IMR-90 (cell line): ENCODE measurements around the gene ACTN1. TPM values are rescaled to one million over a fixed set of nuclear protein-coding genes. Genes with fewer than 3 reads are reported as not detected.

Experiments used
- ATAC-seq: fragments of 200-7000 bp; cut with Tn5 transposase; 2 replicates; pipeline ENCODE4 v1.9.1; 2020; ENCODE audit warnings: low read depth, mild to moderate bottlenecking, moderate library complexity
- BruUV-seq: library from RNA; stranded (reverse); fragments of 400-500 nt; replicated peaks from 2 replicates; lab custom pipeline; 2021; lab: Mats Ljungman, UMichigan
- CTCF ChIA-PET: fragments of 300-600 bp; formaldehyde crosslinking; extraction: SDS; loops from one replicate; lab custom pipeline; 2021; ENCODE audit warnings: antibody characterized with exemption; lab: Yijun Ruan, JAX
- POLR2A ChIA-PET: fragments of 300-600 bp; sonication (Branson Sonifier 250); formaldehyde crosslinking; loops from one replicate; lab custom pipeline; 2022; ENCODE audit warnings: antibody characterized with exemption; ENCODE audit not compliant: unreplicated experiment; lab: Charles Lee
- DNase-seq: peaks from one replicate; pipeline ENCODE4 v3.0.0; 2013
- H2AFZ ChIP-seq: replicated peaks from 2 replicates; pipeline ENCODE3; 2013; ENCODE audit warnings: low read length, mild to moderate bottlenecking; ENCODE audit not compliant: poor library complexity
- H2AK5ac ChIP-seq: 2 replicates; pipeline ENCODE4 v1.6.1; 2013; ENCODE audit warnings: low read depth, low read length, inconsistent platforms
- H2AK9ac ChIP-seq: replicated peaks from 2 replicates; pipeline ENCODE3; 2013; ENCODE audit warnings: mild to moderate bottlenecking, low read depth, low read length, moderate library complexity; ENCODE audit not compliant: poor library complexity
- H2BK120ac ChIP-seq: 2 replicates; pipeline ENCODE4 v1.6.1; 2013; ENCODE audit warnings: low read depth, low read length, inconsistent platforms
- H2BK15ac ChIP-seq: 3 replicates; pipeline ENCODE4 v1.6.1; 2013; ENCODE audit warnings: low read depth, low read length, inconsistent platforms
- H2BK20ac ChIP-seq: 2 replicates; pipeline ENCODE4 v1.6.1; 2013; ENCODE audit warnings: low read depth, mild to moderate bottlenecking, inconsistent platforms, low read length, moderate library complexity
- H2BK5ac ChIP-seq: 2 replicates; pipeline ENCODE4 v1.6.1; 2013; ENCODE audit warnings: mild to moderate bottlenecking, low read depth, low read length, inconsistent platforms; ENCODE audit not compliant: poor library complexity, severe bottlenecking
- H3K14ac ChIP-seq: replicated peaks from 2 replicates; pipeline ENCODE4 v1.6.1; 2013; ENCODE audit warnings: low read depth, low read length, inconsistent platforms
- H3K18ac ChIP-seq: 2 replicates; pipeline ENCODE4 v1.6.1; 2013; ENCODE audit warnings: low read depth, low read length, control low read depth
- H3K23ac ChIP-seq: 2 replicates; pipeline ENCODE4 v1.6.1; 2013; ENCODE audit warnings: low read depth, low read length, inconsistent platforms
- H3K27ac ChIP-seq: 2 replicates; pipeline ENCODE4 v1.5.1; 2013; ENCODE audit warnings: mild to moderate bottlenecking, control low read depth, low read length; ENCODE audit not compliant: insufficient read depth
- H3K27me3 ChIP-seq: 2 replicates; pipeline ENCODE4 v1.6.1; 2013; ENCODE audit warnings: low read length; ENCODE audit not compliant: control insufficient read depth, insufficient read depth
- H3K36me3 ChIP-seq: 2 replicates; pipeline ENCODE4 v1.6.1; 2013; ENCODE audit warnings: low read length, mixed read lengths; ENCODE audit not compliant: control insufficient read depth, insufficient read depth
- H3K4ac ChIP-seq: 2 replicates; pipeline ENCODE4 v1.6.1; 2013; ENCODE audit warnings: low read depth, low read length, inconsistent platforms
- H3K4me1 ChIP-seq: 2 replicates; pipeline ENCODE4 v1.6.1; 2013; ENCODE audit warnings: low read length, mixed read lengths; ENCODE audit not compliant: control insufficient read depth, insufficient read depth
- H3K4me2 ChIP-seq: 2 replicates; pipeline ENCODE4 v1.6.1; 2013; ENCODE audit warnings: low read depth, mild to moderate bottlenecking, control low read depth, low read length, moderate library complexity
- H3K4me3 ChIP-seq: 2 replicates; pipeline ENCODE4 v1.5.1; 2013; ENCODE audit warnings: low read depth, mild to moderate bottlenecking, control low read depth, low read length, moderate library complexity; ENCODE audit not compliant: insufficient read depth
- H3K56ac ChIP-seq: 2 replicates; pipeline ENCODE4 v1.6.1; 2013; ENCODE audit warnings: low read length, inconsistent platforms; ENCODE audit not compliant: insufficient read depth; ENCODE audit errors: extremely low read depth
- H3K79me1 ChIP-seq, 2 experiments: 2 replicates each; pipeline ENCODE4 v1.6.1; 2013; ENCODE audit warnings: low read length in 2 of 2, inconsistent platforms in 1 of 2, low read depth in 1 of 2
- H3K9ac ChIP-seq: 2 replicates; pipeline ENCODE4 v1.6.1; 2013; ENCODE audit warnings: low read depth, low read length, control low read depth
- H3K9me1 ChIP-seq: 2 replicates; pipeline ENCODE4 v1.6.1; 2013; ENCODE audit warnings: low read length, inconsistent platforms; ENCODE audit not compliant: insufficient read depth
- H3K9me3 ChIP-seq: 2 replicates; pipeline ENCODE4 v1.6.1; 2013; ENCODE audit warnings: low read length; ENCODE audit not compliant: control insufficient read depth, insufficient read depth
- H4K20me1 ChIP-seq: 2 replicates; pipeline ENCODE4 v1.6.1; 2013; ENCODE audit warnings: low read length, inconsistent platforms; ENCODE audit not compliant: insufficient read depth
- H4K5ac ChIP-seq: 2 replicates; pipeline ENCODE4 v1.6.1; 2013; ENCODE audit warnings: mild to moderate bottlenecking, low read depth, low read length, control low read depth
- H4K8ac ChIP-seq, 2 experiments: 2 replicates each; pipeline ENCODE4 v1.6.1; 2013; ENCODE audit warnings: low read depth in 2 of 2, low read length in 2 of 2, control low read depth in 1 of 2, inconsistent platforms in 1 of 2
- H4K91ac ChIP-seq: 2 replicates; pipeline ENCODE4 v1.6.1; 2013; ENCODE audit warnings: low read depth, low read length, inconsistent platforms; ENCODE audit not compliant: insufficient read depth
- BHLHE40 ChIP-seq: fragments of 150-350 bp; IDR thresholded peaks from 2 replicates; pipeline ENCODE4 v1.6.1; 2016; ENCODE audit warnings: mild to moderate bottlenecking, low read depth, low read length
- FOS ChIP-seq: fragments of 150-350 bp; IDR thresholded peaks from 2 replicates; pipeline ENCODE4 v1.6.1; 2016; ENCODE audit warnings: low read depth, low read length
- MAFK ChIP-seq: IDR thresholded peaks from 2 replicates; pipeline ENCODE4 v1.6.1; 2012; ENCODE audit warnings: low read depth, low read length, improper control_type of control experiment
- NFE2L2 ChIP-seq: fragments of 150-350 bp; IDR thresholded peaks from 2 replicates; pipeline ENCODE4 v1.6.1; 2016; ENCODE audit warnings: low read depth, mild to moderate bottlenecking, low read length
- RAD21 ChIP-seq: IDR thresholded peaks from 2 replicates; pipeline ENCODE4 v1.6.1; 2012; ENCODE audit warnings: low read length, improper control_type of control experiment
- SMC3 ChIP-seq: fragments of 150-350 bp; IDR thresholded peaks from 2 replicates; pipeline ENCODE4 v1.6.1; 2016; ENCODE audit warnings: low read depth, mild to moderate bottlenecking, antibody characterized with exemption, low read length, moderate library complexity
- WGBS, 2 experiments: methylation state at CpG; one replicate each; pipeline versions ENCODE4 v1.1.5 to v1.1.7; 2013; ENCODE audit warnings: missing lambda C conversion rate in 2 of 2; ENCODE audit not compliant: insufficient read length in 1 of 2; ENCODE audit errors: extremely low coverage in 2 of 2; 5-methylcytosine and 5-hydroxymethylcytosine counted together
- dilution Hi-C: fragments of 300-500 bp; cut with HindIII; formaldehyde crosslinking; loops from one replicate; pipeline ENCODE4 v1.14.3; 2018; ENCODE audit warnings: low sequenced_read_pairs; ENCODE audit not compliant: unreplicated experiment
- in situ Hi-C: fragments of 300-500 bp; cut with MboI; formaldehyde crosslinking; loops from 3 replicates; pipeline ENCODE4 v1.14.3; 2019; ENCODE audit warnings: low sequenced_read_pairs, inconsistent platforms, mixed read lengths
- intact Hi-C: fragments of 100-400 bp; cut with micrococcal nuclease; formaldehyde crosslinking; loops from 2 replicates; pipeline ENCODE4 v1.10.0; 2022
- polyA plus RNA-seq, 3 experiments: library from polyadenylated mRNA; depleted of rRNA; stranded (reverse); fragments of >200 nt; gene quantifications; 2 replicates each; pipeline ENCODE4 v1.2.3, GENCODE V29; 2012; ENCODE audit warnings: low replicate concordance in 1 of 3
- total RNA-seq: library from RNA; depleted of rRNA; stranded (reverse); fragments of >200 nt; gene quantifications from 2 replicates; pipeline ENCODE4 v1.2.3, GENCODE V29; 2012
- TF ChIP-seq, protein P1 (sequence below): fragments of 150-350 bp; IDR thresholded peaks from 2 replicates; pipeline ENCODE4 v1.6.1; 2016; ENCODE audit warnings: low read depth, mild to moderate bottlenecking, low read length, moderate library complexity, borderline replicate concordance
- TF ChIP-seq, protein P2 (sequence below): fragments of 150-350 bp; IDR thresholded peaks from 2 replicates; pipeline ENCODE4 v1.6.1; 2017; ENCODE audit warnings: mild to moderate bottlenecking, antibody characterized with exemption, low read length, low read depth

ACTN1 gene
- total and polyA plus RNA-seq, 2 of the 4 experiments (the other 2 are of a cell fraction): 684 to 766 TPM

DNA sequence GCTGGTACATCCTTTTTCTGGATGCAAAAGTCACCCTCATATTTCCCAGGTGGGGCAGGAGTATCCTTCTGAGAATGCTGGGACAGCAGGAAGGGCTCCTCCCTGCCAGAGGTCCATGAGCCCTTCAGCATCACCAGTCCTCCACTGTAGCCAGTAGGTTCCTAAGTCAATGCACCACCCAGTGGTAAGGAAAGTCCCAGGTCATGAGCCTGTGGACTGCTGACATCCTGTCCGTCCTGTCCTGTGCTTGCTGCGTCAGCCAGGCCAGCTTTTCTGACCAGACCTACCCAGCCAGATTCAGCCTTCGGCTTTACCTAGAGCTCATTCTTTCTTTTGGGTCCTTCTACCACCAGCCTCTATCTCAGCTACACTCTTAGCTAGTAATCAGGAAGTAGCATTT, 23.0 kb upstream of the ACTN1 start:
- Histone ChIP-seq H3K9me3 (no peaks in the 10 kb centered on the region), H2BK20ac (no peak overlapping the region), H4K91ac (no peak overlapping the region; the same call in 1 of the 2 replicates), H3K4me3 (no peak overlapping the region), H3K27ac (no peak overlapping the region), H2BK15ac (no peak overlapping the region), H3K4me1 (peaks cover 16% of the 10 kb centered on the region), H3K18ac (no peak overlapping the region), H2BK5ac (no peak overlapping the region), H3K4ac (no peak overlapping the region), H3K9ac (no peak overlapping the region), H2AK9ac (no peak overlapping the region), H4K5ac (no peak overlapping the region), H3K79me1 (peaks cover 0 to 14% of the 10 kb centered on the region in 2 experiments; a peak in 2 of 4 replicates), H3K23ac (no peak overlapping the region), H3K4me2 (no peak overlapping the region), H3K27me3 (no peaks in the 10 kb centered on the region), H2BK120ac (no peak overlapping the region), H3K14ac (0 out of 2 replicates have a peak overlapping the region, but pooled peaks have one; percentile 0), H3K56ac (no peak overlapping the region), H2AK5ac (peak overlapping the region; percentile 2; the same call in 1 of the 2 replicates), H2AFZ (peak overlapping the region; percentile 14), H4K8ac (no peak overlapping the region), H4K20me1 (no peaks in the 10 kb centered on the region), H3K36me3 (no peaks in the 10 kb centered on the region), H3K9me1 (peaks cover 19% of the 10 kb centered on the region)
- TF ChIP-seq RAD21: peak; percentile 17; the same call in 1 of the 2 replicates
- no peak for TF ChIP-seq BHLHE40
- TF ChIP-seq MAFK: no peak
- TF ChIP-seq, protein P1, sequence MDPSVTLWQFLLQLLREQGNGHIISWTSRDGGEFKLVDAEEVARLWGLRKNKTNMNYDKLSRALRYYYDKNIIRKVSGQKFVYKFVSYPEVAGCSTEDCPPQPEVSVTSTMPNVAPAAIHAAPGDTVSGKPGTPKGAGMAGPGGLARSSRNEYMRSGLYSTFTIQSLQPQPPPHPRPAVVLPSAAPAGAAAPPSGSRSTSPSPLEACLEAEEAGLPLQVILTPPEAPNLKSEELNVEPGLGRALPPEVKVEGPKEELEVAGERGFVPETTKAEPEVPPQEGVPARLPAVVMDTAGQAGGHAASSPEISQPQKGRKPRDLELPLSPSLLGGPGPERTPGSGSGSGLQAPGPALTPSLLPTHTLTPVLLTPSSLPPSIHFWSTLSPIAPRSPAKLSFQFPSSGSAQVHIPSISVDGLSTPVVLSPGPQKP: no peak
- TF ChIP-seq, protein P2, sequence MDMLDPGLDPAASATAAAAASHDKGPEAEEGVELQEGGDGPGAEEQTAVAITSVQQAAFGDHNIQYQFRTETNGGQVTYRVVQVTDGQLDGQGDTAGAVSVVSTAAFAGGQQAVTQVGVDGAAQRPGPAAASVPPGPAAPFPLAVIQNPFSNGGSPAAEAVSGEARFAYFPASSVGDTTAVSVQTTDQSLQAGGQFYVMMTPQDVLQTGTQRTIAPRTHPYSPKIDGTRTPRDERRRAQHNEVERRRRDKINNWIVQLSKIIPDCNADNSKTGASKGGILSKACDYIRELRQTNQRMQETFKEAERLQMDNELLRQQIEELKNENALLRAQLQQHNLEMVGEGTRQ: no peak
- TF ChIP-seq NFE2L2: no peak
- no peak for TF ChIP-seq FOS
- no peak for TF ChIP-seq SMC3
- in situ Hi-C loops (no loop called here), dilution Hi-C loops (no loop called here), intact Hi-C loops (no loop called here)
- POLR2A ChIA-PET: no interaction called here
- CTCF ChIA-PET: interaction anchor here (0.8 to 1.1 kb wide), 2 partner anchors 16 to 101 kb away, joined by 3 read pairs; no protein-coding TSS in a partner anchor
- DNase-seq (no peak), ATAC-seq (no peak)
- BruUV-seq: no TSS peak
- 100% methylated on average over 2 of the region's 3 CpGs; no CpG with 5 or more reads in 1 of the 2 experiments for WGBS, 2 experiments
